ENCODE measurements around the gene TMEM100. TPM values are rescaled to one million over a fixed set of nuclear protein-coding genes. Genes with fewer than 3 reads are reported as not detected.

Gene TMEM100
- total and polyA plus RNA-seq, 8 donors = 0.29 to 51.6 (median 26.1) TPM

GRCh38 chr17:55717898-55718735 is 4.5 kb downstream of the TMEM100 start:
- peaks cover 0 to 7% (median 3%) of the 10 kb centered on the region in 4 donors for H3K36me3 ChIP-seq
- DNase-seq = peak; percentile 81 to 90
- peak in 5 of 7 experiments; percentile 32 to 72 (median 49) for TF ChIP-seq CTCF (IDR thresholded peaks at IDR 0.05)
- TF ChIP-seq POLR2A (IDR thresholded peaks at IDR 0.05) = no peak
- H3K27me3 ChIP-seq = peaks cover 0 to 10% (median 0%) of the 10 kb centered on the region in 3 donors
- H3K4me3 ChIP-seq = no peak overlapping the region
- H3K27ac ChIP-seq = peak overlapping the region in 2 of 5 donors; percentile 35 to 38
- H3K4me1 ChIP-seq = peaks cover 0 to 19% (median 8%) of the 10 kb centered on the region in 4 donors
- no peaks in the 10 kb centered on the region for H3K9me3 ChIP-seq
- intact Hi-C loops (cut with DNase I; ENCODE audit: low total_unique reads) = no loop called here
- 47 to 52% (median 51%) methylated on average over 11 of the region's 11 CpGs for WGBS, 5 donors

- TF ChIP-seq POLR2AphosphoS5 (IDR thresholded peaks at IDR 0.05) (no peak), POLR2A (IDR thresholded peaks at IDR 0.05) (no peak), EP300 (IDR thresholded peaks at IDR 0.05) (no peak), CTCF (IDR thresholded peaks at IDR 0.05) (no peak)
- Histone ChIP-seq H3K27me3 (peaks cover 0 to 10% (median 0%) of the 10 kb centered on the region in 3 donors), H3K9me3 (no peaks in the 10 kb centered on the region), H3K4me3 (no peak overlapping the region), H3K4me1 (peaks cover 0 to 16% (median 7%) of the 10 kb centered on the region in 4 donors), H3K36me3 (peaks cover 0 to 7% (median 3%) of the 10 kb centered on the region in 4 donors), H3K27ac (no peak overlapping the region)
- DNase-seq = no peak
- intact Hi-C loops (cut with DNase I; ENCODE audit: low total_unique reads) = no loop called here
- 85 to 91% (median 90%) methylated on average over 4 of the region's 4 CpGs for WGBS, 5 donors
Observed at GRCh38 chr17:55717432-55717831, 5.2 kb downstream of the TMEM100 start.

GRCh38 chr17:55710829-55711496 is 11.7 kb downstream of the TMEM100 start:
- WGBS, 5 donors = 49 to 70% (median 67%) methylated on average over 4 of the region's 4 CpGs
- peaks cover 0 to 33% (median 15%) of the 10 kb centered on the region in 4 donors for H3K4me1 ChIP-seq
- TF ChIP-seq CTCF (IDR thresholded peaks at IDR 0.05) = no peak
- no peak for TF ChIP-seq POLR2A (IDR thresholded peaks at IDR 0.05)
- no peak for TF ChIP-seq POLR2AphosphoS5 (IDR thresholded peaks at IDR 0.05)
- no peak for TF ChIP-seq EP300 (IDR thresholded peaks at IDR 0.05)
- no peaks in the 10 kb centered on the region for H3K9me3 ChIP-seq
- no peak for DNase-seq
- no peak overlapping the region for H3K4me3 ChIP-seq
- peak overlapping the region in 4 of 5 donors; percentile 38 to 82 (median 52) for H3K27ac ChIP-seq
- H3K36me3 ChIP-seq = no peaks in the 10 kb centered on the region
- no peaks in the 10 kb centered on the region for H3K27me3 ChIP-seq
- intact Hi-C loops (cut with DNase I; ENCODE audit: low total_unique reads) = no loop called here

- WGBS, 5 donors = 62 to 85% (median 71%) methylated on average over 3 of the region's 3 CpGs
- peaks cover 0 to 33% (median 18%) of the 10 kb centered on the region in 4 donors for H3K4me1 ChIP-seq
- H3K9me3 ChIP-seq = no peaks in the 10 kb centered on the region
- no peak for DNase-seq
- H3K36me3 ChIP-seq = no peaks in the 10 kb centered on the region
- no peak overlapping the region for H3K4me3 ChIP-seq
- TF ChIP-seq POLR2A (IDR thresholded peaks at IDR 0.05) (no peak), POLR2AphosphoS5 (IDR thresholded peaks at IDR 0.05) (peak; percentile 46 to 88 (median 68))
- H3K27me3 ChIP-seq = no peaks in the 10 kb centered on the region
- intact Hi-C loops (cut with DNase I; ENCODE audit: low total_unique reads) = no loop called here
- H3K27ac ChIP-seq = peak overlapping the region in 4 of 5 donors; percentile 38 to 82 (median 52)
Observed at GRCh38 chr17:55710410-55710809, 12.3 kb downstream of the TMEM100 start.

Data from stomach (tissue), 9 donors.